Natural killer cell (primary cell): ENCODE data around the gene GMPR. TPM values are rescaled to one million over a fixed set of nuclear protein-coding genes. Genes with fewer than 3 reads are reported as not detected.

Source experiments
- ATAC-seq, 3 donors: fragments of 150-1000 bp in 2 of 3; fragments of 200-7000 bp in 1 of 3; cut with Tn5 transposase; 1 replicate in 1 of 3; 2 replicates in 2 of 3; pipeline ENCODE4 v1.10.0; 2021; ENCODE audit warnings: mild to moderate bottlenecking in 2 of 3, moderate library complexity in 2 of 3
- DNase-seq, 2 donors: peaks; one replicate each; pipeline versions ENCODE4 v3.0.0 to v3.0.0-alpha.2; 2013 to 2021; ENCODE audit warnings: mixed read lengths in 1 of 2
- H3K27ac ChIP-seq: one replicate; pipeline ENCODE4 v1.5.1; 2013; ENCODE audit warnings: mild to moderate bottlenecking, low read length
- H3K27me3 ChIP-seq: one replicate; pipeline ENCODE4 v1.6.1; 2013; ENCODE audit warnings: low read length; ENCODE audit not compliant: control insufficient read depth, insufficient read depth
- H3K36me3 ChIP-seq: one replicate; pipeline ENCODE4 v1.6.1; 2013; ENCODE audit warnings: low read length; ENCODE audit not compliant: control insufficient read depth, insufficient read depth
- H3K4me1 ChIP-seq: one replicate; pipeline ENCODE4 v1.6.1; 2013; ENCODE audit warnings: low read length; ENCODE audit not compliant: control insufficient read depth, insufficient read depth
- H3K4me3 ChIP-seq: one replicate; pipeline ENCODE4 v1.5.1; 2013; ENCODE audit warnings: low read length
- H3K9me3 ChIP-seq: one replicate; pipeline ENCODE4 v1.6.1; 2013; ENCODE audit warnings: low read length; ENCODE audit not compliant: control insufficient read depth, insufficient read depth
- H3K27ac Mint-ChIP-seq, 2 donors: one replicate each; pipeline ENCODE4 v1.8.0; 2022; ENCODE audit warnings: mild to moderate bottlenecking in 2 of 2, mixed read lengths in 2 of 2, moderate library complexity in 1 of 2
- H3K27me3 Mint-ChIP-seq, 2 donors: one replicate each; pipeline ENCODE4 v1.8.0; 2022; ENCODE audit warnings: low read depth in 2 of 2, mixed read lengths in 2 of 2
- H3K36me3 Mint-ChIP-seq: one replicate; pipeline ENCODE4 v1.8.0; 2022; ENCODE audit warnings: mixed read lengths
- H3K4me1 Mint-ChIP-seq, 2 donors: one replicate each; pipeline ENCODE4 v1.8.0; 2022; ENCODE audit warnings: mixed read lengths in 2 of 2
- H3K4me3 Mint-ChIP-seq: one replicate; pipeline ENCODE4 v1.8.0; 2022; ENCODE audit warnings: mild to moderate bottlenecking, moderate library complexity, mixed read lengths
- H3K9me3 Mint-ChIP-seq, 2 donors: one replicate each; pipeline ENCODE4 v1.8.0; 2022; ENCODE audit warnings: mixed read lengths in 2 of 2
- WGBS: methylation state at CpG from one replicate; pipeline ENCODE4 v1.1.7; 2013; ENCODE audit warnings: missing lambda C conversion rate; ENCODE audit not compliant: insufficient coverage; 5-methylcytosine and 5-hydroxymethylcytosine counted together
- intact Hi-C: fragments of 100-400 bp; cut with micrococcal nuclease; formaldehyde crosslinking; loops from one replicate; pipeline ENCODE4 v1.14.2; 2022
- total RNA-seq, 4 donors: library from RNA; stranded (reverse); fragments of 120-200 nt in 1 of 4; gene quantifications; one replicate each; pipeline versions ENCODE4 v1.2.3 to v1.2.4, GENCODE V29; 2013 to 2022
- TF ChIP-seq, protein P1 (sequence below): fragments of 200-600 bp; IDR thresholded peaks from one replicate; pipeline ENCODE4 v1.8.0; 2022; ENCODE audit warnings: antibody characterized with exemption

Gene GMPR
- total RNA-seq, 3 donors from 2014 or later (not counting 1 experiment from before 2014, with no cell fraction given) = 0.95 to 3.4 (median 3.2) TPM

GRCh38 chr6:16196984-16197546 is 41.3 kb upstream of the GMPR start:
- H3K9me3 ChIP-seq = no peaks in the 10 kb centered on the region
- no peak overlapping the region for H3K27ac ChIP-seq
- DNase-seq = no peak
- TF ChIP-seq, protein P1, sequence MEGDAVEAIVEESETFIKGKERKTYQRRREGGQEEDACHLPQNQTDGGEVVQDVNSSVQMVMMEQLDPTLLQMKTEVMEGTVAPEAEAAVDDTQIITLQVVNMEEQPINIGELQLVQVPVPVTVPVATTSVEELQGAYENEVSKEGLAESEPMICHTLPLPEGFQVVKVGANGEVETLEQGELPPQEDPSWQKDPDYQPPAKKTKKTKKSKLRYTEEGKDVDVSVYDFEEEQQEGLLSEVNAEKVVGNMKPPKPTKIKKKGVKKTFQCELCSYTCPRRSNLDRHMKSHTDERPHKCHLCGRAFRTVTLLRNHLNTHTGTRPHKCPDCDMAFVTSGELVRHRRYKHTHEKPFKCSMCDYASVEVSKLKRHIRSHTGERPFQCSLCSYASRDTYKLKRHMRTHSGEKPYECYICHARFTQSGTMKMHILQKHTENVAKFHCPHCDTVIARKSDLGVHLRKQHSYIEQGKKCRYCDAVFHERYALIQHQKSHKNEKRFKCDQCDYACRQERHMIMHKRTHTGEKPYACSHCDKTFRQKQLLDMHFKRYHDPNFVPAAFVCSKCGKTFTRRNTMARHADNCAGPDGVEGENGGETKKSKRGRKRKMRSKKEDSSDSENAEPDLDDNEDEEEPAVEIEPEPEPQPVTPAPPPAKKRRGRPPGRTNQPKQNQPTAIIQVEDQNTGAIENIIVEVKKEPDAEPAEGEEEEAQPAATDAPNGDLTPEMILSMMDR = no peak
- no peaks in the 10 kb centered on the region for H3K4me1 ChIP-seq
- Mint-ChIP-seq H3K4me3 (no peak overlapping the region), H3K27me3 (peaks cover 24 to 26% of the 10 kb centered on the region in 2 donors), H3K4me1 (no peaks in the 10 kb centered on the region), H3K27ac (no peak overlapping the region), H3K9me3 (no peaks in the 10 kb centered on the region), H3K36me3 (no peaks in the 10 kb centered on the region)
- H3K27me3 ChIP-seq = peaks cover 2% of the 10 kb centered on the region
- no peak for ATAC-seq
- no peaks in the 10 kb centered on the region for H3K36me3 ChIP-seq
- WGBS = 87% methylated on average over 12 of the region's 19 CpGs
- H3K4me3 ChIP-seq = no peak overlapping the region
- intact Hi-C loops = no loop called here

GRCh38 chr6:16198061-16198705 is 40.2 kb upstream of the GMPR start:
- intact Hi-C loops = no loop called here
- H3K4me3 Mint-ChIP-seq = no peak overlapping the region
- peaks cover 26 to 28% of the 10 kb centered on the region in 2 donors for H3K27me3 Mint-ChIP-seq
- H3K4me3 ChIP-seq = no peak overlapping the region
- no peaks in the 10 kb centered on the region for H3K9me3 ChIP-seq
- no peak overlapping the region for H3K27ac Mint-ChIP-seq
- WGBS = 91% methylated on average over 50 of the region's 50 CpGs
- H3K9me3 Mint-ChIP-seq = no peaks in the 10 kb centered on the region
- no peaks in the 10 kb centered on the region for H3K4me1 Mint-ChIP-seq
- TF ChIP-seq, protein P1 = no peak
- DNase-seq (no peak), ATAC-seq (no peak)
- no peaks in the 10 kb centered on the region for H3K4me1 ChIP-seq
- no peaks in the 10 kb centered on the region for H3K36me3 Mint-ChIP-seq
- H3K27ac ChIP-seq = no peak overlapping the region
- peaks cover 2% of the 10 kb centered on the region for H3K27me3 ChIP-seq
- H3K36me3 ChIP-seq = no peaks in the 10 kb centered on the region

DNA sequence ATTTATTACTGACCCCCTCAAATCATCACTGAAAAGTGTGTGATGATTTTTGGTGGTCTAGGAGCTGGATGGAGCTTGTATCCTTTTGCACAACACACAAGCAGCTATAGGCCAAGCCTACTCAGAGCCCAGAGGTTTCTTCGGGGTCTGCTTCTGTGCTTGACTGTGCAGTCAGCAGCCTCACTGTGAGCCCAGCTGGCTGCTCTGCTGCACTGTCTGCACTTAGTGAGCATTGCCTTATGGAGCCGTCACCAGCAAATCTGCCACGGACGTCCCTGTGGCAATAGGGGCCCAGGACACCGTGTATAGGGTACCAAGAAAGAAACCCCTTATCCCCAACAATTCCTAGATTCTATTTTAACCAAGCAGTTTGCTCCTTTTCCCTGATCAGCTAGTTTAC is 38.6 kb upstream of the GMPR start:
- H3K36me3 Mint-ChIP-seq = no peaks in the 10 kb centered on the region
- H3K9me3 Mint-ChIP-seq = no peaks in the 10 kb centered on the region
- peaks cover 17 to 24% of the 10 kb centered on the region in 2 donors for H3K27me3 Mint-ChIP-seq
- H3K4me3 Mint-ChIP-seq = no peak overlapping the region
- intact Hi-C loops = no loop called here
- Histone ChIP-seq H3K9me3 (no peaks in the 10 kb centered on the region), H3K4me1 (no peaks in the 10 kb centered on the region), H3K36me3 (no peaks in the 10 kb centered on the region), H3K27ac (no peak overlapping the region), H3K27me3 (peaks cover 2% of the 10 kb centered on the region), H3K4me3 (no peak overlapping the region)
- WGBS = 94% methylated on average over 5 of the region's 5 CpGs
- TF ChIP-seq, protein P1 = no peak
- DNase-seq (no peak), ATAC-seq (no peak)
- no peaks in the 10 kb centered on the region for H3K4me1 Mint-ChIP-seq
- H3K27ac Mint-ChIP-seq = no peak overlapping the region
